Astrocyte (in vitro differentiated cells and primary cell): ENCODE results near the gene AP1G2. TPM values are rescaled to one million over a fixed set of nuclear protein-coding genes. Genes with fewer than 3 reads are reported as not detected.

Experiments used
- DNase-seq: peaks from one replicate; pipeline ENCODE4 v3.0.0-alpha.2; 2010; ENCODE audit warnings: low read depth
- FAIRE-seq: peaks from 2 replicates; lab custom pipeline; 2011; peaks lifted over from hg19 to GRCh38; lab: Jason Lieb, UNC
- H2AFZ ChIP-seq: 2 replicates; pipeline ENCODE4 v1.6.0; 2012; ENCODE audit warnings: low read depth, low read length, inconsistent platforms
- H3K27ac ChIP-seq: 2 replicates; pipeline ENCODE4 v1.5.1; 2011; ENCODE audit warnings: low read depth, low read length, inconsistent platforms
- H3K27me3 ChIP-seq: 2 replicates; pipeline ENCODE4 v1.6.0; 2011; ENCODE audit warnings: low read length, inconsistent platforms; ENCODE audit not compliant: insufficient read depth
- H3K36me3 ChIP-seq: 2 replicates; pipeline ENCODE4 v1.5.1; 2011; ENCODE audit warnings: low read length, inconsistent platforms; ENCODE audit not compliant: insufficient read depth
- H3K4me1 ChIP-seq: 2 replicates; pipeline ENCODE4 v1.5.1; 2011; ENCODE audit warnings: low read length, inconsistent platforms; ENCODE audit not compliant: insufficient read depth
- H3K4me2 ChIP-seq: 2 replicates; pipeline ENCODE4 v1.6.0; 2012; ENCODE audit warnings: low read length, inconsistent platforms
- H3K4me3 ChIP-seq: 2 replicates; pipeline ENCODE4 v1.5.1; 2011; ENCODE audit warnings: low read depth, mild to moderate bottlenecking, low read length, inconsistent platforms; ENCODE audit not compliant: insufficient read depth
- H3K79me2 ChIP-seq: 2 replicates; pipeline ENCODE4 v1.6.0; 2012; ENCODE audit warnings: mild to moderate bottlenecking, low read length, inconsistent platforms; ENCODE audit not compliant: insufficient read depth
- H3K9ac ChIP-seq: 2 replicates; pipeline ENCODE4 v1.6.0; 2012; ENCODE audit warnings: mild to moderate bottlenecking, low read length, inconsistent platforms
- H3K9me3 ChIP-seq: 2 replicates; pipeline ENCODE4 v1.5.1; 2012; ENCODE audit warnings: low read depth, mild to moderate bottlenecking, low read length, inconsistent platforms; ENCODE audit not compliant: insufficient read depth
- H4K20me1 ChIP-seq: 2 replicates; pipeline ENCODE4 v1.6.0; 2012; ENCODE audit warnings: low read length, inconsistent platforms; ENCODE audit not compliant: insufficient read depth
- H3K27ac Mint-ChIP-seq: one replicate; pipeline ENCODE4 v1.8.0; 2021; ENCODE audit warnings: mild to moderate bottlenecking, mixed read lengths; ENCODE audit not compliant: unreplicated experiment
- H3K27me3 Mint-ChIP-seq: one replicate; pipeline ENCODE4 v1.8.0; 2021; ENCODE audit warnings: low read depth, mixed read lengths; ENCODE audit not compliant: unreplicated experiment
- H3K36me3 Mint-ChIP-seq: one replicate; pipeline ENCODE4 v1.8.0; 2021; ENCODE audit warnings: low read depth, mixed read lengths; ENCODE audit not compliant: unreplicated experiment
- H3K4me1 Mint-ChIP-seq: one replicate; pipeline ENCODE4 v1.8.0; 2021; ENCODE audit warnings: low read depth, mixed read lengths; ENCODE audit not compliant: unreplicated experiment
- H3K4me3 Mint-ChIP-seq: one replicate; pipeline ENCODE4 v1.8.0; 2021; ENCODE audit warnings: mild to moderate bottlenecking, moderate library complexity, mixed read lengths; ENCODE audit not compliant: unreplicated experiment
- H3K9me3 Mint-ChIP-seq: one replicate; pipeline ENCODE4 v1.8.0; 2021; ENCODE audit warnings: mild to moderate bottlenecking, mixed read lengths; ENCODE audit not compliant: unreplicated experiment
- CTCF ChIP-seq: IDR thresholded peaks from 2 replicates; pipeline ENCODE4 v1.5.1; 2011; ENCODE audit warnings: low read depth, mild to moderate bottlenecking, inconsistent platforms, low read length, moderate library complexity; ENCODE audit not compliant: insufficient read depth
- EZH2 ChIP-seq: IDR thresholded peaks from 2 replicates; pipeline ENCODE4 v1.6.1; 2012; ENCODE audit warnings: mild to moderate bottlenecking, low read length, inconsistent platforms; ENCODE audit not compliant: insufficient read depth
- total RNA-seq: library from RNA; stranded (reverse); gene quantifications from 2 replicates; pipeline ENCODE4 v1.2.1, GENCODE V29; 2021

The AP1G2 gene
- total RNA-seq, 1 donor from 2014 or later, result 80.9 TPM

- no peak for DNase-seq
- peak overlapping the region; percentile 61 for H3K4me3 Mint-ChIP-seq
- Histone ChIP-seq H3K4me3 (no peak overlapping the region), H3K27ac (no peak overlapping the region), H3K4me1 (peaks cover 11% of the 10 kb centered on the region), H3K27me3 (no peaks in the 10 kb centered on the region), H3K4me2 (peak overlapping the region; percentile 58), H3K9ac (no peak overlapping the region), H3K79me2 (no peaks in the 10 kb centered on the region), H2AFZ (peak overlapping the region; percentile 56), H3K9me3 (no peaks in the 10 kb centered on the region), H3K36me3 (no peaks in the 10 kb centered on the region), H4K20me1 (no peaks in the 10 kb centered on the region)
- TF ChIP-seq CTCF (no peak), EZH2 (no peak)
- H3K9me3 Mint-ChIP-seq, result peaks cover 2% of the 10 kb centered on the region
- no peaks in the 10 kb centered on the region for H3K27me3 Mint-ChIP-seq
- peak overlapping the region; percentile 34 for H3K27ac Mint-ChIP-seq
- H3K4me1 Mint-ChIP-seq, result peaks cover 21% of the 10 kb centered on the region
- no peak for FAIRE-seq
- H3K36me3 Mint-ChIP-seq, result peaks cover 9% of the 10 kb centered on the region
These were observed 22.8 kb downstream of the AP1G2 start for GRCh38 chr14:23544511-23545447.

- Histone ChIP-seq H3K27me3 (no peaks in the 10 kb centered on the region), H4K20me1 (no peaks in the 10 kb centered on the region), H3K4me3 (no peak overlapping the region), H3K4me2 (no peak overlapping the region), H3K27ac (no peak overlapping the region), H2AFZ (no peak overlapping the region), H3K79me2 (no peaks in the 10 kb centered on the region), H3K9ac (no peak overlapping the region), H3K4me1 (peaks cover 8% of the 10 kb centered on the region), H3K36me3 (no peaks in the 10 kb centered on the region), H3K9me3 (no peaks in the 10 kb centered on the region)
- H3K36me3 Mint-ChIP-seq, result peaks cover 9% of the 10 kb centered on the region
- H3K9me3 Mint-ChIP-seq, result peaks cover 2% of the 10 kb centered on the region
- H3K27me3 Mint-ChIP-seq, result no peaks in the 10 kb centered on the region
- peak overlapping the region; percentile 8 for H3K4me3 Mint-ChIP-seq
- no peak overlapping the region for H3K27ac Mint-ChIP-seq
- DNase-seq (no peak), FAIRE-seq (no peak)
- peaks cover 35% of the 10 kb centered on the region for H3K4me1 Mint-ChIP-seq
- TF ChIP-seq CTCF, result no peak
- no peak for TF ChIP-seq EZH2
These were observed 24.2 kb downstream of the AP1G2 start for GRCh38 chr14:23543403-23543802.

- no peaks in the 10 kb centered on the region for H3K27me3 ChIP-seq
- TF ChIP-seq EZH2 (no peak), CTCF (no peak)
- no peaks in the 10 kb centered on the region for H4K20me1 ChIP-seq
- Mint-ChIP-seq H3K27me3 (no peaks in the 10 kb centered on the region), H3K4me1 (peaks cover 41% of the 10 kb centered on the region), H3K9me3 (peaks cover 2% of the 10 kb centered on the region), H3K4me3 (no peak overlapping the region), H3K27ac (no peak overlapping the region), H3K36me3 (peaks cover 9% of the 10 kb centered on the region)
- FAIRE-seq, result no peak
- H3K79me2 ChIP-seq, result no peaks in the 10 kb centered on the region
- H3K9me3 ChIP-seq, result no peaks in the 10 kb centered on the region
- no peak overlapping the region for H3K4me3 ChIP-seq
- peaks cover 3% of the 10 kb centered on the region for H3K4me1 ChIP-seq
- H3K9ac ChIP-seq, result no peak overlapping the region
- H3K27ac ChIP-seq, result no peak overlapping the region
- H3K36me3 ChIP-seq, result no peaks in the 10 kb centered on the region
- no peak for DNase-seq
- no peak overlapping the region for H3K4me2 ChIP-seq
- no peak overlapping the region for H2AFZ ChIP-seq
These were observed 25.3 kb downstream of the AP1G2 start for GRCh38 chr14:23542261-23542660.
